ENCODE data around the gene MCIDAS. TPM values are rescaled to one million over a fixed set of nuclear protein-coding genes. Genes with fewer than 3 reads are reported as not detected.
A peak's percentile ranks its signal among the peaks of the same experiment; 100 is the strongest.

The MCIDAS gene
- polyA plus RNA-seq, 1 of the 3 experiments (the other 2 are of a cell fraction) = not detected

DNA sequence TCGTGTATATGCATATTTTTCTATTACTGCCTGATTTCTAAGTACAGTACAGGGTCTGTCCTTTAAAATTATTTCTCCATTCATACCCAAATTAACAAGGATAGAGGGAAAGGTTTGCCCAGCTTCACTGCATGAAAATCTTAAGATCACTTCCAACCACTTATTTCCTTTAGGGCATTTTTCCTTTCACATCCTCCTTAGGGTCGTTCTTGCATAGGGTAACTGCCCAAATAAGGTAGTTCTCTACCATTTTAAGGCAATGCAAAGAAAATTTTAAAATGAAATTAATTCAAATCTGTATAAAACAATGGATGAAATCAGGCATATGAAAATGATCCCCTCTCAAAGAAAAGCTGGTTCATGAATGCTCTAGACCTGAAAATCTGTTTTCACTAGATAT is 50.0 kb downstream of the MCIDAS start (continued):
- TF ChIP-seq, protein P1, sequence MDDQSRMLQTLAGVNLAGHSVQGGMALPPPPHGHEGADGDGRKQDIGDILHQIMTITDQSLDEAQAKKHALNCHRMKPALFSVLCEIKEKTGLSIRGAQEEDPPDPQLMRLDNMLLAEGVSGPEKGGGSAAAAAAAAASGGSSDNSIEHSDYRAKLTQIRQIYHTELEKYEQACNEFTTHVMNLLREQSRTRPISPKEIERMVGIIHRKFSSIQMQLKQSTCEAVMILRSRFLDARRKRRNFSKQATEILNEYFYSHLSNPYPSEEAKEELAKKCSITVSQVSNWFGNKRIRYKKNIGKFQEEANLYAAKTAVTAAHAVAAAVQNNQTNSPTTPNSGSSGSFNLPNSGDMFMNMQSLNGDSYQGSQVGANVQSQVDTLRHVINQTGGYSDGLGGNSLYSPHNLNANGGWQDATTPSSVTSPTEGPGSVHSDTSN (IDR thresholded peaks at IDR 0.05) = no peak
- no peak for TF ChIP-seq FOXJ3 (CRISPR knock-in tag; IDR thresholded peaks at IDR 0.05)
- no peak for TF ChIP-seq YY1 (IDR thresholded peaks at IDR 0.05; ENCODE audit: low read depth)
- TF ChIP-seq, protein P2, sequence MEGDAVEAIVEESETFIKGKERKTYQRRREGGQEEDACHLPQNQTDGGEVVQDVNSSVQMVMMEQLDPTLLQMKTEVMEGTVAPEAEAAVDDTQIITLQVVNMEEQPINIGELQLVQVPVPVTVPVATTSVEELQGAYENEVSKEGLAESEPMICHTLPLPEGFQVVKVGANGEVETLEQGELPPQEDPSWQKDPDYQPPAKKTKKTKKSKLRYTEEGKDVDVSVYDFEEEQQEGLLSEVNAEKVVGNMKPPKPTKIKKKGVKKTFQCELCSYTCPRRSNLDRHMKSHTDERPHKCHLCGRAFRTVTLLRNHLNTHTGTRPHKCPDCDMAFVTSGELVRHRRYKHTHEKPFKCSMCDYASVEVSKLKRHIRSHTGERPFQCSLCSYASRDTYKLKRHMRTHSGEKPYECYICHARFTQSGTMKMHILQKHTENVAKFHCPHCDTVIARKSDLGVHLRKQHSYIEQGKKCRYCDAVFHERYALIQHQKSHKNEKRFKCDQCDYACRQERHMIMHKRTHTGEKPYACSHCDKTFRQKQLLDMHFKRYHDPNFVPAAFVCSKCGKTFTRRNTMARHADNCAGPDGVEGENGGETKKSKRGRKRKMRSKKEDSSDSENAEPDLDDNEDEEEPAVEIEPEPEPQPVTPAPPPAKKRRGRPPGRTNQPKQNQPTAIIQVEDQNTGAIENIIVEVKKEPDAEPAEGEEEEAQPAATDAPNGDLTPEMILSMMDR (IDR thresholded peaks at IDR 0.05) = no peak

GRCh38 chr5:55176176-55176818 is 50.8 kb downstream of the MCIDAS start:
- ChIA-PET CTCF (interaction anchor here (0.8 to 2.1 kb wide), 3 partner anchors 17 to 56 kb away, joined by 3 to 6 read pairs (median 3); partner anchors contain the start of gene GPX8), POLR2A (no interaction called here)
- Histone ChIP-seq H2AFZ (ENCODE audit: low read depth) (peak overlapping the region; percentile 53; the same call in 1 of the 2 replicates), H3K79me2 (ENCODE audit: insufficient read depth) (no peaks in the 10 kb centered on the region), H3K9ac (no peak overlapping the region), H3K36me3 (replicated peaks in 1 of 2; ENCODE audit: control insufficient read depth in 1 of 2, insufficient read depth in 2 of 2, low read length in 1 of 2) (no peaks in the 10 kb centered on the region), H3K9me2 (no peaks in the 10 kb centered on the region), H3F3A (replicated peaks; ENCODE audit: insufficient read depth) (peaks cover 14% of the 10 kb centered on the region), H4K20me1 (ENCODE audit: insufficient read depth) (no peaks in the 10 kb centered on the region; the same call in 1 of the 2 replicates), H3K4me1 (ENCODE audit: control insufficient read depth in 1 of 2, insufficient read depth in 2 of 2, low read depth in 1 of 2, low read length in 1 of 2) (peaks cover 3 to 13% of the 10 kb centered on the region in 2 experiments; a peak in 3 of 4 replicates), H3K27ac (ENCODE audit: low read depth in 2 of 2, low read length in 1 of 2) (no peak overlapping the region), H3K4me3 (ENCODE audit: low read depth in 2 of 2, low read length in 1 of 2) (peak overlapping the region in 1 of 2 experiments; percentile 46; a peak in 1 of 4 replicates), H3K4me2 (peak overlapping the region; percentile 82), H3K27me3 (ENCODE audit: insufficient read depth) (peaks cover 73% of the 10 kb centered on the region), H3K9me3 (no peaks in the 10 kb centered on the region)
- WGBS (ENCODE audit: low lambda C conversion rate) = 2% methylated on average over 41 of the region's 44 CpGs
- peak; percentile 71 for DNase-seq
- no peak for TF ChIP-seq TCF12 (IDR thresholded peaks at IDR 0.05)
- no peak for TF ChIP-seq RAD21 (IDR thresholded peaks at IDR 0.05; ENCODE audit: low read length)
- no peak for TF ChIP-seq SIN3A (IDR thresholded peaks at IDR 0.05; ENCODE audit: borderline replicate concordance, low read depth, low read length)
- no peak for TF ChIP-seq TEAD4 (IDR thresholded peaks at IDR 0.05; ENCODE audit: borderline replicate concordance, insufficient read depth)
- TF ChIP-seq USF2 (IDR thresholded peaks at IDR 0.05; ENCODE audit: borderline replicate concordance, low read depth, low read length) = no peak
- no peak for TF ChIP-seq YY1 (IDR thresholded peaks at IDR 0.05; ENCODE audit: low read depth)

GRCh38 chr5:55175781-55176175 is 51.3 kb downstream of the MCIDAS start:
- peaks cover 14% of the 10 kb centered on the region for H3F3A ChIP-seq (replicated peaks; ENCODE audit: insufficient read depth)
- H3K4me3 ChIP-seq (ENCODE audit: low read depth in 2 of 2, low read length in 1 of 2) = peak overlapping the region in 1 of 2 experiments; percentile 46; a peak in 1 of 4 replicates
- no peaks in the 10 kb centered on the region; the same call in 1 of the 2 replicates for H4K20me1 ChIP-seq (ENCODE audit: insufficient read depth)
- no peak overlapping the region for H2AFZ ChIP-seq (ENCODE audit: low read depth)
- no peak for DNase-seq
- WGBS (ENCODE audit: low lambda C conversion rate) = 10% methylated on average over 7 of the region's 7 CpGs
- no peak overlapping the region for H3K27ac ChIP-seq (ENCODE audit: low read depth in 2 of 2, low read length in 1 of 2)
- H3K9me3 ChIP-seq = no peaks in the 10 kb centered on the region
- H3K9ac ChIP-seq = no peak overlapping the region
- peak overlapping the region; percentile 82; the same call in 1 of the 2 replicates for H3K4me2 ChIP-seq
- ChIA-PET POLR2A (no interaction called here), CTCF (interaction anchor here (0.8 to 2.1 kb wide), 2 partner anchors 50 to 56 kb away, joined by 3 to 6 read pairs; no protein-coding TSS in a partner anchor)
- TF ChIP-seq NRF1 (IDR thresholded peaks at IDR 0.05; ENCODE audit: low read depth, low read length) = no peak
- no peak for TF ChIP-seq MEF2A (IDR thresholded peaks at IDR 0.05; ENCODE audit: borderline replicate concordance, low read depth)
- TF ChIP-seq, protein P3, sequence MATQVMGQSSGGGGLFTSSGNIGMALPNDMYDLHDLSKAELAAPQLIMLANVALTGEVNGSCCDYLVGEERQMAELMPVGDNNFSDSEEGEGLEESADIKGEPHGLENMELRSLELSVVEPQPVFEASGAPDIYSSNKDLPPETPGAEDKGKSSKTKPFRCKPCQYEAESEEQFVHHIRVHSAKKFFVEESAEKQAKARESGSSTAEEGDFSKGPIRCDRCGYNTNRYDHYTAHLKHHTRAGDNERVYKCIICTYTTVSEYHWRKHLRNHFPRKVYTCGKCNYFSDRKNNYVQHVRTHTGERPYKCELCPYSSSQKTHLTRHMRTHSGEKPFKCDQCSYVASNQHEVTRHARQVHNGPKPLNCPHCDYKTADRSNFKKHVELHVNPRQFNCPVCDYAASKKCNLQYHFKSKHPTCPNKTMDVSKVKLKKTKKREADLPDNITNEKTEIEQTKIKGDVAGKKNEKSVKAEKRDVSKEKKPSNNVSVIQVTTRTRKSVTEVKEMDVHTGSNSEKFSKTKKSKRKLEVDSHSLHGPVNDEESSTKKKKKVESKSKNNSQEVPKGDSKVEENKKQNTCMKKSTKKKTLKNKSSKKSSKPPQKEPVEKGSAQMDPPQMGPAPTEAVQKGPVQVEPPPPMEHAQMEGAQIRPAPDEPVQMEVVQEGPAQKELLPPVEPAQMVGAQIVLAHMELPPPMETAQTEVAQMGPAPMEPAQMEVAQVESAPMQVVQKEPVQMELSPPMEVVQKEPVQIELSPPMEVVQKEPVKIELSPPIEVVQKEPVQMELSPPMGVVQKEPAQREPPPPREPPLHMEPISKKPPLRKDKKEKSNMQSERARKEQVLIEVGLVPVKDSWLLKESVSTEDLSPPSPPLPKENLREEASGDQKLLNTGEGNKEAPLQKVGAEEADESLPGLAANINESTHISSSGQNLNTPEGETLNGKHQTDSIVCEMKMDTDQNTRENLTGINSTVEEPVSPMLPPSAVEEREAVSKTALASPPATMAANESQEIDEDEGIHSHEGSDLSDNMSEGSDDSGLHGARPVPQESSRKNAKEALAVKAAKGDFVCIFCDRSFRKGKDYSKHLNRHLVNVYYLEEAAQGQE (IDR thresholded peaks at IDR 0.05; ENCODE audit: low read depth, low read length) = no peak
- no peak for TF ChIP-seq GATA2 (CRISPR knock-in tag; IDR thresholded peaks at IDR 0.05)
- no peak for TF ChIP-seq NFIC (IDR thresholded peaks at IDR 0.05; ENCODE audit: borderline replicate concordance)
- TF ChIP-seq RAD21 (IDR thresholded peaks at IDR 0.05; ENCODE audit: low read length) = no peak
- no peak for TF ChIP-seq SMC3 (IDR thresholded peaks at IDR 0.05; ENCODE audit: low read depth, low read length)
- TF ChIP-seq EP300 (IDR thresholded peaks at IDR 0.05; ENCODE audit: borderline replicate concordance in 1 of 2, low read depth in 1 of 2, low read length in 1 of 2) = no peak
- TF ChIP-seq FOXM1 (IDR thresholded peaks at IDR 0.05; ENCODE audit: low read depth) = no peak
- H3K4me1 ChIP-seq (ENCODE audit: control insufficient read depth in 1 of 2, insufficient read depth in 2 of 2, low read depth in 1 of 2, low read length in 1 of 2) = peaks cover 3 to 13% of the 10 kb centered on the region in 2 experiments; a peak in 3 of 4 replicates
- H3K36me3 ChIP-seq (replicated peaks in 1 of 2; ENCODE audit: control insufficient read depth in 1 of 2, insufficient read depth in 2 of 2, low read length in 1 of 2) = no peaks in the 10 kb centered on the region
- no peaks in the 10 kb centered on the region for H3K9me2 ChIP-seq
- H3K27me3 ChIP-seq (ENCODE audit: insufficient read depth) = peaks cover 71% of the 10 kb centered on the region
- no peaks in the 10 kb centered on the region for H3K79me2 ChIP-seq (ENCODE audit: insufficient read depth)
